K562 (cell line): Measurements from ENCODE around the gene PPP1R13L. TPM values are rescaled to one million over a fixed set of nuclear protein-coding genes. Genes with fewer than 3 reads are reported as not detected.

Experiments used
- ARID4B ChIP-seq: sonication (generic); formaldehyde crosslinking; IDR thresholded peaks from 2 replicates; pipeline ENCODE4 v1.8.0; 2022; ENCODE audit warnings: mild to moderate bottlenecking, missing genetic modification reagents
- BHLHE40 ChIP-seq: IDR thresholded peaks from 2 replicates; pipeline ENCODE4 v1.6.1; 2011; ENCODE audit warnings: low read length, improper control_type of control experiment
- CCAR2 ChIP-seq: fragments of 200-400 bp; formaldehyde crosslinking; IDR thresholded peaks from 2 replicates; pipeline ENCODE4 v1.6.1; 2017; ENCODE audit warnings: mild to moderate bottlenecking, low read depth, low read length
- ELF4 ChIP-seq: fragments of 450-650 bp; formaldehyde crosslinking; IDR thresholded peaks from 2 replicates; pipeline ENCODE4 v1.4.0; 2022; ENCODE audit warnings: missing genetic modification characterization
- HINFP ChIP-seq: fragments of 450-650 bp; conservative IDR thresholded peaks from 2 replicates; pipeline ENCODE4 v1.6.1; 2016; ENCODE audit warnings: missing genetic modification characterization, low read depth, mild to moderate bottlenecking, control low read depth, missing compliant biosample characterization
- HMGN3 ChIP-seq: IDR thresholded peaks from 2 replicates; pipeline ENCODE4 v1.6.1; 2011; ENCODE audit warnings: borderline replicate concordance, low read depth, mild to moderate bottlenecking, mixed read lengths, low read length; ENCODE audit not compliant: insufficient read length; ENCODE audit errors: extremely low read depth
- HNRNPUL1 ChIP-seq: fragments of 200-400 bp; formaldehyde crosslinking; IDR thresholded peaks from 2 replicates; pipeline ENCODE4 v1.6.1; 2017; ENCODE audit warnings: low read length
- MYC ChIP-seq, 2 experiments: fragments of 250-450 bp in 1 of 2; sonication (Bioruptor Pico) in 1 of 2; IDR thresholded peaks; 2 replicates each; pipeline versions ENCODE4 v1.5.1 to v1.6.1; 2012 to 2021; ENCODE audit warnings: low read depth in 2 of 2, borderline replicate concordance in 1 of 2, improper control_type of control experiment in 1 of 2, low read length in 1 of 2, mild to moderate bottlenecking in 1 of 2, moderate library complexity in 1 of 2
- PHF20 ChIP-seq: fragments of 450-650 bp; IDR thresholded peaks from 2 replicates; pipeline ENCODE4 v1.6.1; 2018; ENCODE audit not compliant: partially characterized antibody
- PRPF4 ChIP-seq: fragments of 200-400 bp; formaldehyde crosslinking; IDR thresholded peaks from one replicate; pipeline ENCODE4 v1.6.1; 2017; ENCODE audit warnings: low read length, low read depth, mild to moderate bottlenecking; ENCODE audit not compliant: insufficient read depth, poor library complexity, severe bottlenecking
- RBM34 ChIP-seq: fragments of 200-400 bp; formaldehyde crosslinking; IDR thresholded peaks from 2 replicates; pipeline ENCODE4 v1.6.1; 2018; ENCODE audit warnings: low read length, borderline replicate concordance; ENCODE audit not compliant: insufficient read depth
- STAT5A ChIP-seq: IDR thresholded peaks from 2 replicates; pipeline ENCODE4 v1.6.1; 2012; ENCODE audit warnings: low read length, inconsistent platforms, borderline replicate concordance
- TSHZ1 ChIP-seq: fragments of 250-450 bp; sonication (Bioruptor Pico); IDR thresholded peaks from 2 replicates; pipeline ENCODE4 v1.4.0; 2020; ENCODE audit warnings: mild to moderate bottlenecking, moderate library complexity
- U2AF1 ChIP-seq: fragments of 200-400 bp; formaldehyde crosslinking; optimal IDR thresholded peaks from 2 replicates; pipeline ENCODE3; 2017; ENCODE audit warnings: mild to moderate bottlenecking, low read depth, low read length, moderate library complexity
- ZNF217 ChIP-seq: sonication (generic); formaldehyde crosslinking; IDR thresholded peaks from 2 replicates; pipeline ENCODE4 v1.8.0; 2022; ENCODE audit warnings: mild to moderate bottlenecking, missing genetic modification reagents
- ZNF551 ChIP-seq: fragments of 250-450 bp; sonication (Bioruptor Pico); IDR thresholded peaks from 2 replicates; pipeline ENCODE4 v1.5.0; 2021; ENCODE audit warnings: mild to moderate bottlenecking, moderate library complexity
- polyA plus RNA-seq, 8 experiments: library from polyadenylated mRNA; depleted of rRNA in 4 of 8; stranded (reverse) in 5 of 8; unstranded in 3 of 8; fragments of >200 nt; fragmentation: Nextera tagmentation in 2 of 8; fragmentation: Illumina TruSeq in 1 of 8; extraction: Ambion mirVana in 2 of 8; extraction: Trizol in 1 of 8; gene quantifications; 2 replicates each; pipeline versions ENCODE4 v1.2.1 to v1.2.3, GENCODE V29; 2011 to 2014; ENCODE audit warnings: inconsistent platforms in 1 of 8, missing spikeins in 1 of 8
- total RNA-seq, 7 experiments: library from RNA; depleted of rRNA in 6 of 7; stranded (reverse); fragments of >200 nt in 6 of 7; fragmentation: Illumina TruSeq in 2 of 7; extraction: Trizol in 2 of 7; gene quantifications; 2 replicates each; pipeline versions ENCODE4 v1.2.1 to v1.2.3, GENCODE V29; 2011 to 2021; ENCODE audit warnings: low replicate concordance in 1 of 7

The PPP1R13L gene
- total and polyA plus RNA-seq, 9 of the 15 experiments (the other 6 are each of a cell fraction or from before 2014, with no cell fraction given) = 0.32 to 6.7 (median 2.0) TPM

GRCh38 chr19:45405435-45406225 lies 761 bp upstream of the PPP1R13L start (continued):
- TF ChIP-seq HMGN3 (no peak), HINFP (tag) (no peak; the same call in 1 of the 2 replicates), PHF20 (no peak), CCAR2 (no peak), RBM34 (no peak), TSHZ1 (CRISPR knock-in tag) (no peak), MYC (IDR thresholded peaks at IDR 0.05; ENCODE audit: low read depth, low read length) (peak; percentile 89), MYC (CRISPR knock-in tag; IDR thresholded peaks at IDR 0.05; ENCODE audit: borderline replicate concordance, low read depth) (peak; percentile 76; the same call in 1 of the 2 replicates), HNRNPUL1 (no peak), PRPF4 (no peak), U2AF1 (no peak), ZNF217 (CRISPR knock-in tag) (no peak), BHLHE40 (peak; percentile 89), ARID4B (CRISPR knock-in tag) (no peak; the same call in 1 of the 2 replicates), ELF4 (CRISPR knock-in tag) (no peak), STAT5A (no peak), ZNF551 (CRISPR knock-in tag) (no peak)
